ENCODE data around the gene LAD1. TPM values are rescaled to one million over a fixed set of nuclear protein-coding genes. Genes with fewer than 3 reads are reported as not detected.

LAD1 gene
- total and polyA plus RNA-seq, 2 of the 4 experiments (the other 2 are of a cell fraction) = under 0.01 to 0.07 TPM

DNA sequence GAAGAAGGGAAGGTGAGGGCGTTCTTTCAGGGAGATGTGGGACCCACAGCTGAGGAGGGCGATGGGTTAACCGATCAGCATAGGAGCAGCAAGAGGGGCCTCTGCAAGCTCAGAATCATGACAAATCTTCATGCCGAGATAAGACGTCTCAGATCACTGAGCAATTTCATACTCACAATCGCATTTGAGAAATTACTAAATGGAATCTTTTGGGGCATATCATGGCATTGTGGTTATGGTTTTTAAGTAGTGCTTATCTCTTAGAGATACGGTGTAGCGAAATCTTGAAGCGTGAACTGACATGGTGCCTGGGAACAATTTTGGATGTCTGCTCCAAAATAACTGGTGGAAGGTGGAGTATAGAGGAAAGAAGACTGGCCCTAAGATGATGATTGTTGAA is 27.8 kb downstream of the LAD1 start:
- H3K4me2 ChIP-seq (ENCODE audit: low read depth, low read length) = no peak overlapping the region
- DNase-seq (no peak), ATAC-seq (ENCODE audit: low read depth) (no peak)
- no peak overlapping the region for H2AK9ac ChIP-seq (replicated peaks; ENCODE audit: low read depth, low read length, poor library complexity)
- no peak overlapping the region for H3K4ac ChIP-seq (ENCODE audit: low read depth, low read length)
- H3K9me3 ChIP-seq (ENCODE audit: control insufficient read depth, insufficient read depth, low read length) = no peaks in the 10 kb centered on the region; the same call in 1 of the 2 replicates
- no peak overlapping the region for H3K23ac ChIP-seq (ENCODE audit: low read depth, low read length)
- no peak overlapping the region for H3K14ac ChIP-seq (replicated peaks; ENCODE audit: low read depth, low read length)
- peaks cover 96% of the 10 kb centered on the region for H3K27me3 ChIP-seq (ENCODE audit: control insufficient read depth, insufficient read depth, low read length)
- dilution Hi-C loops (cut with HindIII; ENCODE audit: low sequenced_read_pairs, unreplicated experiment) = no loop called here
- in situ Hi-C loops (cut with MboI; ENCODE audit: low sequenced_read_pairs) = no loop called here
- intact Hi-C loops (cut with micrococcal nuclease) = no loop called here
- no peak overlapping the region for H3K4me3 ChIP-seq (ENCODE audit: insufficient read depth, low read depth, low read length)
- no peak overlapping the region for H2AK5ac ChIP-seq (ENCODE audit: low read depth, low read length)
- TF ChIP-seq NFE2L2 (IDR thresholded peaks at IDR 0.05; ENCODE audit: low read depth, low read length) (no peak), FOS (IDR thresholded peaks at IDR 0.05; ENCODE audit: low read depth, low read length) (no peak), MAZ (IDR thresholded peaks at IDR 0.05; ENCODE audit: borderline replicate concordance, low read depth, low read length) (no peak), RFX5 (IDR thresholded peaks at IDR 0.05; ENCODE audit: low read depth, low read length) (no peak), CHD1 (IDR thresholded peaks at IDR 0.05; ENCODE audit: low read depth, low read length) (no peak), MXI1 (IDR thresholded peaks at IDR 0.05; ENCODE audit: borderline replicate concordance, low read depth, low read length) (no peak), POLR2A (IDR thresholded peaks at IDR 0.05; ENCODE audit: low read depth, low read length) (no peak), BHLHE40 (IDR thresholded peaks at IDR 0.05; ENCODE audit: low read depth, low read length) (no peak), SMC3 (IDR thresholded peaks at IDR 0.05; ENCODE audit: low read depth, low read length) (no peak), CEBPB (IDR thresholded peaks at IDR 0.05; ENCODE audit: low read depth, low read length) (no peak), MAFK (IDR thresholded peaks at IDR 0.05; ENCODE audit: low read depth, low read length) (no peak), RAD21 (IDR thresholded peaks at IDR 0.05; ENCODE audit: low read length) (no peak), RCOR1 (IDR thresholded peaks at IDR 0.05; ENCODE audit: insufficient replicate concordance, low read length) (no peak)
- TF ChIP-seq, protein P1, sequence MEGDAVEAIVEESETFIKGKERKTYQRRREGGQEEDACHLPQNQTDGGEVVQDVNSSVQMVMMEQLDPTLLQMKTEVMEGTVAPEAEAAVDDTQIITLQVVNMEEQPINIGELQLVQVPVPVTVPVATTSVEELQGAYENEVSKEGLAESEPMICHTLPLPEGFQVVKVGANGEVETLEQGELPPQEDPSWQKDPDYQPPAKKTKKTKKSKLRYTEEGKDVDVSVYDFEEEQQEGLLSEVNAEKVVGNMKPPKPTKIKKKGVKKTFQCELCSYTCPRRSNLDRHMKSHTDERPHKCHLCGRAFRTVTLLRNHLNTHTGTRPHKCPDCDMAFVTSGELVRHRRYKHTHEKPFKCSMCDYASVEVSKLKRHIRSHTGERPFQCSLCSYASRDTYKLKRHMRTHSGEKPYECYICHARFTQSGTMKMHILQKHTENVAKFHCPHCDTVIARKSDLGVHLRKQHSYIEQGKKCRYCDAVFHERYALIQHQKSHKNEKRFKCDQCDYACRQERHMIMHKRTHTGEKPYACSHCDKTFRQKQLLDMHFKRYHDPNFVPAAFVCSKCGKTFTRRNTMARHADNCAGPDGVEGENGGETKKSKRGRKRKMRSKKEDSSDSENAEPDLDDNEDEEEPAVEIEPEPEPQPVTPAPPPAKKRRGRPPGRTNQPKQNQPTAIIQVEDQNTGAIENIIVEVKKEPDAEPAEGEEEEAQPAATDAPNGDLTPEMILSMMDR (conservative IDR thresholded peaks at IDR 0.05; ENCODE audit: low read depth, low read length) = no peak
- TF ChIP-seq, protein P2, sequence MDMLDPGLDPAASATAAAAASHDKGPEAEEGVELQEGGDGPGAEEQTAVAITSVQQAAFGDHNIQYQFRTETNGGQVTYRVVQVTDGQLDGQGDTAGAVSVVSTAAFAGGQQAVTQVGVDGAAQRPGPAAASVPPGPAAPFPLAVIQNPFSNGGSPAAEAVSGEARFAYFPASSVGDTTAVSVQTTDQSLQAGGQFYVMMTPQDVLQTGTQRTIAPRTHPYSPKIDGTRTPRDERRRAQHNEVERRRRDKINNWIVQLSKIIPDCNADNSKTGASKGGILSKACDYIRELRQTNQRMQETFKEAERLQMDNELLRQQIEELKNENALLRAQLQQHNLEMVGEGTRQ (IDR thresholded peaks at IDR 0.05; ENCODE audit: low read depth, low read length) = no peak
- TF ChIP-seq, protein P3, sequence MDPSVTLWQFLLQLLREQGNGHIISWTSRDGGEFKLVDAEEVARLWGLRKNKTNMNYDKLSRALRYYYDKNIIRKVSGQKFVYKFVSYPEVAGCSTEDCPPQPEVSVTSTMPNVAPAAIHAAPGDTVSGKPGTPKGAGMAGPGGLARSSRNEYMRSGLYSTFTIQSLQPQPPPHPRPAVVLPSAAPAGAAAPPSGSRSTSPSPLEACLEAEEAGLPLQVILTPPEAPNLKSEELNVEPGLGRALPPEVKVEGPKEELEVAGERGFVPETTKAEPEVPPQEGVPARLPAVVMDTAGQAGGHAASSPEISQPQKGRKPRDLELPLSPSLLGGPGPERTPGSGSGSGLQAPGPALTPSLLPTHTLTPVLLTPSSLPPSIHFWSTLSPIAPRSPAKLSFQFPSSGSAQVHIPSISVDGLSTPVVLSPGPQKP (IDR thresholded peaks at IDR 0.05; ENCODE audit: borderline replicate concordance, low read depth, low read length) = no peak
- 50% methylated on average over 6 of the region's 9 CpGs; no CpG with 5 or more reads in 1 of the 2 experiments for WGBS, 2 experiments (ENCODE audit: extremely low coverage in 2 of 2, insufficient read length in 1 of 2)
- ChIA-PET POLR2A (ENCODE audit: unreplicated experiment) (no interaction called here), CTCF (interaction anchor here (0.6 kb wide), 2 partner anchors 16 to 830 kb away, joined by 3 read pairs; no protein-coding TSS in a partner anchor)
- no peak overlapping the region for H3K9ac ChIP-seq (ENCODE audit: low read depth, low read length)
- no peaks in the 10 kb centered on the region; the same call in 1 of the 2 replicates for H3K9me1 ChIP-seq (ENCODE audit: insufficient read depth, low read length)
- H4K20me1 ChIP-seq (ENCODE audit: insufficient read depth, low read length) = no peaks in the 10 kb centered on the region
- H4K8ac ChIP-seq (ENCODE audit: low read depth in 2 of 2, low read length in 2 of 2) = no peak overlapping the region
- H3K4me1 ChIP-seq (ENCODE audit: control insufficient read depth, insufficient read depth, low read length) = peaks cover under 1% of the 10 kb centered on the region; the same call in 1 of the 2 replicates
- H3K27ac ChIP-seq (ENCODE audit: insufficient read depth, low read length) = no peak overlapping the region
- BruUV-seq (replicated peaks) = no TSS peak
- no peak overlapping the region for H3K18ac ChIP-seq (ENCODE audit: low read depth, low read length)
- no peak overlapping the region for H2BK20ac ChIP-seq (ENCODE audit: low read depth, low read length)
- no peak overlapping the region for H2AFZ ChIP-seq (replicated peaks; ENCODE audit: low read length, poor library complexity)
- H4K91ac ChIP-seq (ENCODE audit: insufficient read depth, low read depth, low read length) = no peak overlapping the region
- no peak overlapping the region for H3K56ac ChIP-seq (ENCODE audit: extremely low read depth, insufficient read depth, low read length)
- no peak overlapping the region for H4K5ac ChIP-seq (ENCODE audit: low read depth, low read length)
- no peak overlapping the region for H2BK15ac ChIP-seq (ENCODE audit: low read depth, low read length)
- H2BK5ac ChIP-seq (ENCODE audit: low read depth, low read length, poor library complexity, severe bottlenecking) = no peak overlapping the region
- no peaks in the 10 kb centered on the region for H3K36me3 ChIP-seq (ENCODE audit: control insufficient read depth, insufficient read depth, low read length)
- H3K79me1 ChIP-seq (ENCODE audit: low read depth in 1 of 2, low read length in 2 of 2) = no peaks in the 10 kb centered on the region
- H2BK120ac ChIP-seq (ENCODE audit: low read depth, low read length) = no peak overlapping the region
